NT2/D1 (cell line): ENCODE data around the gene CHIC2.

Source experiments
- DNase-seq: peaks from one replicate; pipeline ENCODE4 v3.0.0-alpha.2; 2011; ENCODE audit warnings: low read depth, low spot score
- H3K27me3 ChIP-seq: 2 replicates; pipeline ENCODE4 v1.6.0; 2011; ENCODE audit warnings: mild to moderate bottlenecking; ENCODE audit not compliant: insufficient read length, insufficient read depth
- H3K36me3 ChIP-seq: 2 replicates; pipeline ENCODE4 v1.6.1; 2011; ENCODE audit warnings: mild to moderate bottlenecking, low read length, mixed read lengths; ENCODE audit not compliant: insufficient read depth, insufficient read length
- H3K4me1 ChIP-seq: 2 replicates; pipeline ENCODE4 v1.5.1; 2011; ENCODE audit not compliant: insufficient read depth, insufficient read length
- H3K4me3 ChIP-seq: 2 replicates; pipeline ENCODE4 v1.5.1; 2011; ENCODE audit warnings: low read depth; ENCODE audit not compliant: insufficient read length
- H3K9ac ChIP-seq: 2 replicates; pipeline ENCODE4 v1.6.0; 2011; ENCODE audit warnings: low read depth; ENCODE audit not compliant: insufficient read length
- H3K9me3 ChIP-seq: 2 replicates; pipeline ENCODE4 v1.5.1; 2011; ENCODE audit warnings: mild to moderate bottlenecking, low read length; ENCODE audit not compliant: insufficient read depth
- SUZ12 ChIP-seq: IDR thresholded peaks from 2 replicates; pipeline ENCODE4 v1.6.1; 2011; ENCODE audit not compliant: insufficient read length, insufficient read depth; ENCODE audit errors: extremely low read depth
- YY1 ChIP-seq: IDR thresholded peaks from 2 replicates; pipeline ENCODE4 v1.6.1; 2011; ENCODE audit not compliant: insufficient read length, insufficient read depth
- ZNF274 ChIP-seq: IDR thresholded peaks from 2 replicates; pipeline ENCODE4 v1.6.1; 2011; ENCODE audit warnings: mild to moderate bottlenecking, low read depth, low read length

The CHIC2 gene

GRCh38 chr4:53962516-53963225, 101.7 kb downstream of the CHIC2 start:
- no peaks in the 10 kb centered on the region for H3K9me3 ChIP-seq
- no peak overlapping the region for H3K4me3 ChIP-seq
- no peak for TF ChIP-seq YY1
- TF ChIP-seq ZNF274, result no peak
- no peak for TF ChIP-seq SUZ12
- no peaks in the 10 kb centered on the region for H3K27me3 ChIP-seq
- H3K36me3 ChIP-seq, result no peaks in the 10 kb centered on the region
- DNase-seq, result no peak
- H3K4me1 ChIP-seq, result no peaks in the 10 kb centered on the region
- H3K9ac ChIP-seq, result no peak overlapping the region

- no peak for DNase-seq
- H3K9ac ChIP-seq, result no peak overlapping the region
- no peaks in the 10 kb centered on the region for H3K9me3 ChIP-seq
- no peaks in the 10 kb centered on the region for H3K27me3 ChIP-seq
- H3K4me1 ChIP-seq, result no peaks in the 10 kb centered on the region
- no peak for TF ChIP-seq SUZ12
- TF ChIP-seq YY1, result no peak
- no peak for TF ChIP-seq ZNF274
- H3K36me3 ChIP-seq, result no peaks in the 10 kb centered on the region
- H3K4me3 ChIP-seq, result no peak overlapping the region
These were observed 103.1 kb downstream of the CHIC2 start for GRCh38 chr4:53961351-53961750.

GRCh38 chr4:53960843-53961242, 103.6 kb downstream of the CHIC2 start:
- TF ChIP-seq SUZ12, result no peak
- TF ChIP-seq ZNF274, result no peak
- TF ChIP-seq YY1, result no peak
- no peak for DNase-seq
- Histone ChIP-seq H3K27me3 (no peaks in the 10 kb centered on the region), H3K4me3 (no peak overlapping the region), H3K36me3 (no peaks in the 10 kb centered on the region), H3K4me1 (no peaks in the 10 kb centered on the region), H3K9ac (no peak overlapping the region), H3K9me3 (no peaks in the 10 kb centered on the region)
